Tibial nerve (tissue), 4 donors: ENCODE data around the gene RAI14. TPM values are rescaled to one million over a fixed set of nuclear protein-coding genes. Genes with fewer than 3 reads are reported as not detected.
"Not testable (repeated sequence)": the region's sequence is repeated elsewhere in the genome, so short reads cannot be mapped to it uniquely, and the experiment has no call there.

Experiments
- DNase-seq, 2 donors: peaks; one replicate each; pipeline ENCODE4 v3.0.0-alpha.2; 2019; ENCODE audit warnings: low spot score in 2 of 2
- H3K27ac ChIP-seq, 4 donors: fragments of 200-600 bp; sonication (generic) in 3 of 4; one replicate each; pipeline ENCODE4 v1.5.1; 2017 to 2019; ENCODE audit warnings: mild to moderate bottlenecking in 1 of 4
- H3K27me3 ChIP-seq, 2 donors: fragments of 200-600 bp; sonication (generic) in 1 of 2; one replicate each; pipeline versions ENCODE4 v1.5.1 to v1.6.0; 2017 to 2019
- H3K36me3 ChIP-seq, 3 donors: fragments of 200-600 bp; sonication (generic); one replicate each; pipeline ENCODE4 v1.5.1; 2018 to 2019
- H3K4me1 ChIP-seq, 4 donors: fragments of 200-600 bp; sonication (generic) in 3 of 4; one replicate each; pipeline ENCODE4 v1.5.1; 2017 to 2019
- H3K4me3 ChIP-seq, 4 donors: fragments of 200-600 bp; sonication (generic) in 3 of 4; one replicate each; pipeline ENCODE4 v1.5.1; 2017 to 2019; ENCODE audit warnings: mild to moderate bottlenecking in 1 of 4, moderate library complexity in 1 of 4
- H3K9me3 ChIP-seq, 4 donors: fragments of 200-600 bp; sonication (generic) in 3 of 4; one replicate each; pipeline ENCODE4 v1.5.1; 2017 to 2019
- EP300 ChIP-seq, 2 donors: sonication (generic); formaldehyde crosslinking; IDR thresholded peaks; one replicate each; pipeline ENCODE4 v1.6.1; 2017; ENCODE audit warnings: antibody characterized with exemption in 2 of 2, mild to moderate bottlenecking in 1 of 2
- POLR2A ChIP-seq, 2 donors: fragments of 450-650 bp; IDR thresholded peaks; one replicate each; pipeline ENCODE4 v1.6.1; 2017; ENCODE audit warnings: antibody characterized with exemption in 2 of 2, mild to moderate bottlenecking in 2 of 2, moderate library complexity in 2 of 2
- WGBS, 2 donors: methylation state at CpG; one replicate each; pipeline ENCODE4 v1.1.5; 2018; 5-methylcytosine and 5-hydroxymethylcytosine counted together
- total RNA-seq, 4 donors: library from RNA; depleted of rRNA; stranded (reverse); fragments of >200 nt; gene quantifications; one replicate each; pipeline ENCODE4 v1.1.0, GENCODE V29; 2016
- TF ChIP-seq, protein P1 (sequence below), 5 experiments: fragments of 200-600 bp in 3 of 5; fragments of 450-650 bp in 2 of 5; sonication (generic) in 3 of 5; IDR thresholded peaks; one replicate each; pipeline ENCODE4 v1.5.1; 2016 to 2019; ENCODE audit warnings: antibody characterized with exemption in 5 of 5, mild to moderate bottlenecking in 3 of 5, moderate library complexity in 2 of 5

RAI14 gene
- total RNA-seq, 4 donors from 2014 or later, result 42.8 to 72.2 (median 68.0) TPM

- Histone ChIP-seq H3K36me3 (peaks cover 0 to 5% (median 0%) of the 10 kb centered on the region in 3 donors), H3K27me3 (no peaks in the 10 kb centered on the region), H3K4me3 (no peak overlapping the region), H3K4me1 (peaks cover 0 to 4% (median 0%) of the 10 kb centered on the region in 4 donors), H3K9me3 (no peaks in the 10 kb centered on the region), H3K27ac (no peak overlapping the region)
- no peak for TF ChIP-seq POLR2A (IDR thresholded peaks at IDR 0.05)
- TF ChIP-seq EP300 (IDR thresholded peaks at IDR 0.05), result no peak
- TF ChIP-seq, protein P1, sequence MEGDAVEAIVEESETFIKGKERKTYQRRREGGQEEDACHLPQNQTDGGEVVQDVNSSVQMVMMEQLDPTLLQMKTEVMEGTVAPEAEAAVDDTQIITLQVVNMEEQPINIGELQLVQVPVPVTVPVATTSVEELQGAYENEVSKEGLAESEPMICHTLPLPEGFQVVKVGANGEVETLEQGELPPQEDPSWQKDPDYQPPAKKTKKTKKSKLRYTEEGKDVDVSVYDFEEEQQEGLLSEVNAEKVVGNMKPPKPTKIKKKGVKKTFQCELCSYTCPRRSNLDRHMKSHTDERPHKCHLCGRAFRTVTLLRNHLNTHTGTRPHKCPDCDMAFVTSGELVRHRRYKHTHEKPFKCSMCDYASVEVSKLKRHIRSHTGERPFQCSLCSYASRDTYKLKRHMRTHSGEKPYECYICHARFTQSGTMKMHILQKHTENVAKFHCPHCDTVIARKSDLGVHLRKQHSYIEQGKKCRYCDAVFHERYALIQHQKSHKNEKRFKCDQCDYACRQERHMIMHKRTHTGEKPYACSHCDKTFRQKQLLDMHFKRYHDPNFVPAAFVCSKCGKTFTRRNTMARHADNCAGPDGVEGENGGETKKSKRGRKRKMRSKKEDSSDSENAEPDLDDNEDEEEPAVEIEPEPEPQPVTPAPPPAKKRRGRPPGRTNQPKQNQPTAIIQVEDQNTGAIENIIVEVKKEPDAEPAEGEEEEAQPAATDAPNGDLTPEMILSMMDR (IDR thresholded peaks at IDR 0.05), result no peak
- no peak for DNase-seq
- 79 to 97% methylated on average over 1 of the region's 1 CpG for whole genome bisulfite sequencing, 2 donors
These were observed 68.6 kb downstream of the RAI14 start for GRCh38 chr5:34724741-34725140.

- peaks cover 0 to 16% (median 2%) of the 10 kb centered on the region in 4 donors for H3K4me1 ChIP-seq
- WGBS, 2 donors, result 91 to 98% methylated on average over 3 to 4 of the region's 4 CpGs
- H3K36me3 ChIP-seq, H3K4me3 ChIP-seq, H3K27me3 ChIP-seq, DNase-seq, H3K9me3 ChIP-seq, H3K27ac ChIP-seq: not testable (repeated sequence)
These were observed 71.1 kb downstream of the RAI14 start for GRCh38 chr5:34727166-34727749.

GRCh38 chr5:34728236-34728635 lies 72.1 kb downstream of the RAI14 start:
- no peaks in the 10 kb centered on the region for H3K27me3 ChIP-seq
- no peak overlapping the region for H3K4me3 ChIP-seq
- TF ChIP-seq EP300 (IDR thresholded peaks at IDR 0.05) (no peak), POLR2A (IDR thresholded peaks at IDR 0.05) (no peak)
- TF ChIP-seq, protein P1 (IDR thresholded peaks at IDR 0.05), result no peak
- DNase-seq, result no peak
- no peak overlapping the region for H3K27ac ChIP-seq
- no peaks in the 10 kb centered on the region for H3K9me3 ChIP-seq
- 91 to 92% methylated on average over 4 of the region's 4 CpGs for WGBS, 2 donors
- H3K4me1 ChIP-seq, result peaks cover 0 to 16% (median 2%) of the 10 kb centered on the region in 4 donors
- H3K36me3 ChIP-seq, result peaks cover 0 to 5% (median 0%) of the 10 kb centered on the region in 3 donors

DNA sequence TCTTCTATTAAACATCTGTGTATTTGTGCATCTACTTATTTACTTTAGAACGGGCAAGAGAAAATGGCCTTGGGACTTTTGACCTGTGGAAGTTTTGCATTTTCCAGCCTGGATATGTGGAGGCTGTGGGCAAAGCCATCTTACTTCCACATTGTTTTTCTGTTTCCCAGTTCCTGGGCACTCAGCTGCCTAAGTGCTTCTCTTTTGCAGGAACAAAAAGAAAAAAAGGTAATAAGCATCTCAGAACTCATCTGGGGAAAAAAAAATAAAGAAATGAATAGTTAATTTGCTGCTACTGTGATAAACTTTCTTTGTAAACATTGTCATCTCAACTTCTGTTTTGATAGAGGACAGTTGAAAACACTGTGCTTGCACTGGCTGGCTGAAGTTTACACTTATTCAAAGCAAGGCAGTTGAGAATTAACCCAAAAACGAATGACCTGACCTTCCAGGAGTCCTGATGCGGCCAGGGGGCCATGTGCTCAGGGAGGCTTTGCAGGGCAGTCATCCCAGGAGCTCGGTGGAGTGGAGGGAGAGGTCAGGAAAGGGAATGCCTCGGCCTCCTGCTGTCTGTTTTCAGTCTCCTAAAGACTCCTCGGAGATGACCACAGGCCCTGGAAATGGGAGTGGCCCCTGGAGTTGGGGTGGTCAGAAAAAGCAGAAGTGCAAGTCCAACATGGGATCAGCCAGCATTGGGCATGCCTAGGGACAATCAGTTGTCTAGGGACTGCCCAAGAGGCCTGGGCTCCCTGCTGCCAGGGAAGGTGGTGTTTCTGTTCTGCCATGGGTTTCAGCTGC lies 75.5 kb downstream of the RAI14 start:
- H3K27ac ChIP-seq, result peak overlapping the region in 1 of 4 donors; percentile 24
- WGBS, 2 donors, result 39 to 49% methylated on average over 6 of the region's 6 CpGs
- peaks cover 0 to 4% (median 0%) of the 10 kb centered on the region in 3 donors for H3K36me3 ChIP-seq

DNA sequence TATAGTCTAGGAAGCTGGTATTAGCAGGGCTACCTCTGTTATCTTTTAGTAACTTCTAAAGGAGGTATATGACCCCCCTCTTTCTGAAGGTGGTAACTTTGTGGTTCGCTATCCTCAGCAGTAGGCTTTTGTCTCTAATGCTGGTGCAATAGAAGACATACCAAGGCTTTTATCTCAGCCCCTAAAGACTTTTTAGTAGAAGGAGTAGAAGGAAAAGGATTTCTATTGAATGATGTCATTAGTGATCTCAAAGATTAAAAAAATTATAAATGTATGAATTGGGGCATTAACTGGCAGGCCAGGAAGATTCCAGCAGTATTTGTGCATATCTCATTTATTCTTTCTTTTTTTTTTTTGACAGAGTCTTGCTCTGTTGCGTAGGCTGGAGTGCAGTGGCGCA lies 78.2 kb downstream of the RAI14 start:
- no peak for TF ChIP-seq EP300 (IDR thresholded peaks at IDR 0.05)
- TF ChIP-seq, protein P1 (IDR thresholded peaks at IDR 0.05), result no peak
- no peak for TF ChIP-seq POLR2A (IDR thresholded peaks at IDR 0.05)
- no peak for DNase-seq
- 75 to 80% methylated on average over 3 of the region's 3 CpGs for WGBS, 2 donors
- H3K36me3 ChIP-seq, result peaks cover 0 to 4% (median 0%) of the 10 kb centered on the region in 3 donors
- H3K27ac ChIP-seq, result no peak overlapping the region
- H3K27me3 ChIP-seq, result no peaks in the 10 kb centered on the region
- no peak overlapping the region for H3K4me3 ChIP-seq
- no peaks in the 10 kb centered on the region for H3K9me3 ChIP-seq
- H3K4me1 ChIP-seq, result peaks cover 0 to 52% (median 7%) of the 10 kb centered on the region in 4 donors

More for the DNA sequence above, 75.5 kb downstream of the RAI14 start:
- H3K27me3 ChIP-seq, result no peaks in the 10 kb centered on the region
- DNase-seq, result no peak
- H3K9me3 ChIP-seq, result no peaks in the 10 kb centered on the region
- TF ChIP-seq, protein P1 (IDR thresholded peaks at IDR 0.05), result no peak
- no peak for TF ChIP-seq EP300 (IDR thresholded peaks at IDR 0.05)
- no peak for TF ChIP-seq POLR2A (IDR thresholded peaks at IDR 0.05)
- peaks cover 0 to 32% (median 2%) of the 10 kb centered on the region in 4 donors for H3K4me1 ChIP-seq
- no peak overlapping the region for H3K4me3 ChIP-seq
